Measurements from ENCODE around the gene KLHL33.

DNA sequence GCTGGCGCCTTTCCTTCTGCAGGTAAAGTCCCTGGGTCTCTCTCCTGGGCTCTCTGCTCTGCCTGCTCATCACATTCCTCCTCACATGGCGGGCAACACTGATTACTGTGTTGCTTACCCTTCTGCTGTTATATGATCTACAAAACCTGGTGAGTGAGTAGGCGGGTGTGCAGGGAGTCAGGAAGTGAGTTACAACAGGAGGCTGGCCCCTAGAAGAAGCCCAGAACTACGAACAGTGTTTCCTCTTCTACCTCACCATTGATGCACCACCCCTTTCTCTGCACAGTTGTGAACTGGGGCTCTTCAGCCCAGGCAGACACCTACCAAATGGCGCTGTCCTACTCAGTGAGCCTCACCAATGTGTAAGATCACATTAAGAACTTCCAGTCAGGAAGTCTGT, 4.9 kb upstream of the KLHL33 start:
- TF ChIP-seq, protein P1, sequence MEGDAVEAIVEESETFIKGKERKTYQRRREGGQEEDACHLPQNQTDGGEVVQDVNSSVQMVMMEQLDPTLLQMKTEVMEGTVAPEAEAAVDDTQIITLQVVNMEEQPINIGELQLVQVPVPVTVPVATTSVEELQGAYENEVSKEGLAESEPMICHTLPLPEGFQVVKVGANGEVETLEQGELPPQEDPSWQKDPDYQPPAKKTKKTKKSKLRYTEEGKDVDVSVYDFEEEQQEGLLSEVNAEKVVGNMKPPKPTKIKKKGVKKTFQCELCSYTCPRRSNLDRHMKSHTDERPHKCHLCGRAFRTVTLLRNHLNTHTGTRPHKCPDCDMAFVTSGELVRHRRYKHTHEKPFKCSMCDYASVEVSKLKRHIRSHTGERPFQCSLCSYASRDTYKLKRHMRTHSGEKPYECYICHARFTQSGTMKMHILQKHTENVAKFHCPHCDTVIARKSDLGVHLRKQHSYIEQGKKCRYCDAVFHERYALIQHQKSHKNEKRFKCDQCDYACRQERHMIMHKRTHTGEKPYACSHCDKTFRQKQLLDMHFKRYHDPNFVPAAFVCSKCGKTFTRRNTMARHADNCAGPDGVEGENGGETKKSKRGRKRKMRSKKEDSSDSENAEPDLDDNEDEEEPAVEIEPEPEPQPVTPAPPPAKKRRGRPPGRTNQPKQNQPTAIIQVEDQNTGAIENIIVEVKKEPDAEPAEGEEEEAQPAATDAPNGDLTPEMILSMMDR (IDR thresholded peaks at IDR 0.05) = no peak
- TF ChIP-seq POLR2A (IDR thresholded peaks at IDR 0.05) = no peak

Data from heart left ventricle (tissue), 13 donors.